Esophagus squamous epithelium (tissue), 4 donors: Measurements from ENCODE around the gene HSBP1L1.

Source experiments
- POLR2A ChIP-seq, 4 donors: fragments of 450-650 bp; IDR thresholded peaks; one replicate each; pipeline ENCODE4 v1.6.1; 2017; ENCODE audit warnings: antibody characterized with exemption in 4 of 4, mild to moderate bottlenecking in 4 of 4, moderate library complexity in 3 of 4
- TF ChIP-seq, protein P1 (sequence below), 6 experiments: fragments of 450-650 bp in 4 of 6; fragments of 200-600 bp in 2 of 6; sonication (generic) in 2 of 6; IDR thresholded peaks; one replicate each; pipeline ENCODE4 v1.5.1; 2016 to 2019; ENCODE audit warnings: antibody characterized with exemption in 6 of 6, mild to moderate bottlenecking in 4 of 6, moderate library complexity in 4 of 6

GRCh38 chr18:79954791-79955190 is 9.7 kb upstream of the HSBP1L1 start:
- TF ChIP-seq, protein P1, sequence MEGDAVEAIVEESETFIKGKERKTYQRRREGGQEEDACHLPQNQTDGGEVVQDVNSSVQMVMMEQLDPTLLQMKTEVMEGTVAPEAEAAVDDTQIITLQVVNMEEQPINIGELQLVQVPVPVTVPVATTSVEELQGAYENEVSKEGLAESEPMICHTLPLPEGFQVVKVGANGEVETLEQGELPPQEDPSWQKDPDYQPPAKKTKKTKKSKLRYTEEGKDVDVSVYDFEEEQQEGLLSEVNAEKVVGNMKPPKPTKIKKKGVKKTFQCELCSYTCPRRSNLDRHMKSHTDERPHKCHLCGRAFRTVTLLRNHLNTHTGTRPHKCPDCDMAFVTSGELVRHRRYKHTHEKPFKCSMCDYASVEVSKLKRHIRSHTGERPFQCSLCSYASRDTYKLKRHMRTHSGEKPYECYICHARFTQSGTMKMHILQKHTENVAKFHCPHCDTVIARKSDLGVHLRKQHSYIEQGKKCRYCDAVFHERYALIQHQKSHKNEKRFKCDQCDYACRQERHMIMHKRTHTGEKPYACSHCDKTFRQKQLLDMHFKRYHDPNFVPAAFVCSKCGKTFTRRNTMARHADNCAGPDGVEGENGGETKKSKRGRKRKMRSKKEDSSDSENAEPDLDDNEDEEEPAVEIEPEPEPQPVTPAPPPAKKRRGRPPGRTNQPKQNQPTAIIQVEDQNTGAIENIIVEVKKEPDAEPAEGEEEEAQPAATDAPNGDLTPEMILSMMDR (IDR thresholded peaks at IDR 0.05): no peak
- no peak for TF ChIP-seq POLR2A (IDR thresholded peaks at IDR 0.05)
